HG03025 (cell line): ENCODE measurements around the gene GRXCR2.
A peak's percentile ranks its signal among the peaks of the same experiment; 100 is the strongest.
"Not testable (repeated sequence)": the region's sequence is repeated elsewhere in the genome, so short reads cannot be mapped to it uniquely, and the experiment has no call there.

Experiments
- ATAC-seq: cut with Tn5 transposase; IDR thresholded peaks from one replicate; pipeline ENCODE4 v1.9.1; 2021; ENCODE audit warnings: mild to moderate bottlenecking, moderate library complexity; ENCODE audit not compliant: unreplicated experiment, low FRiP score

Gene GRXCR2

DNA sequence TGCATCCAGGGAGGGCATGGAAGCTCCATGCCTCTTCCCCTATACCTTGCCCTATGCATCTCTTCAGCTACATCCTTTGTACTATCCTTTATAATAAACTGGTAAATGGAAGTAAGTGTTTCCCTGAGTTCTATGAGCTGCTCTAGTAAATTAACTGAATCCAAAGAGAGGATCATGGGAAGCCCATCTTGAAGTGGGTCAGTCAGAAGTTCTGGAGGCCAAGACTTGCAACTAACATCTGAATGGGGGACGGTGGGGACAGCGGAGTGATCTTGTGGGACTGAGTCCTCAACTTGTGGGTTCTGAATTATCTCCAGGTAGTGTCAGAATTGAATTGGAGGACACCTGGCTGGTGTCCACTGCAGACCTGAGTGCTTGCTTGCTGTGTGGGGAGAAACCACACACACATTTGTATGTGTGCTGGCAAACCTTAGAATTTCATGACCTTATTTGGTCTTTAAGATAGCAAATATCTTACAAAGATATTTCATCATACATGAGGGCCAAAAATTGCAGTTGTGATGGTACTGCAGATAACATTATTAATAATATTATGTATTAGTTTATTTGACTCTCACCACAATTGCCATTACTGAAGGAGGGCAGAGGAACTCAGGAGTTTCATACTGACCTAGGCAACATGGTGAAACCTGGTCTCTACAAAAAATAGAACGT, 32.2 kb downstream of the GRXCR2 start:
- no peak for ATAC-seq

GRCh38 chr5:145838276-145838675, 34.5 kb downstream of the GRXCR2 start:
- no peak for ATAC-seq

- ATAC-seq: not testable (repeated sequence)
Measured at GRCh38 chr5:145836241-145836640, 36.6 kb downstream of the GRXCR2 start.

DNA sequence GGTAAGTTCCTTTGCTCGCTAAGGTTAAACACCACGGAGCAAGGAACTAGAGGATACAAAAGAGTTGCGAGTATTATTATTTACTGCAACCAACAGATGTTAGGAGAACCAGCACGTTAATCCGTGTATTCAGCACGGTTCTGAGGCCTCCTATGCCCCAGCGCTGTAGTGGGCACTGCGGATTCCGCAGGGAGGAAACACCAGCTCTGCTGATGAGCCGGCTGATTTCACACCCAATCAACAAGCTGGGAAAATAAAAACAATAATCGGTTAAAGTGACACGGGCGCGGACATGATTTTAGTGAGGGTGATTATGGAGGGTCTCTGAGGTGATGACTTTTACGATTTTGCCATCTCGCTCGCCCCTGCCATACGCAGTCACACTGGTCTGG, 37.0 kb downstream of the GRXCR2 start:
- no peak for ATAC-seq

GRCh38 chr5:145834917-145835847, 37.6 kb downstream of the GRXCR2 start, which contains the start of gene PRELID2:
TSS of gene PRELID2 (minus strand) at chr5:145835342. CDS start at chr5:145835251, 91 bp downstream.
- ATAC-seq: peak; percentile 74

GRCh38 chr5:145834554-145834916, 38.3 kb downstream of the GRXCR2 start:
- no peak for ATAC-seq

- ATAC-seq: no peak
Measured at GRCh38 chr5:145833631-145834200, 39.1 kb downstream of the GRXCR2 start.

DNA sequence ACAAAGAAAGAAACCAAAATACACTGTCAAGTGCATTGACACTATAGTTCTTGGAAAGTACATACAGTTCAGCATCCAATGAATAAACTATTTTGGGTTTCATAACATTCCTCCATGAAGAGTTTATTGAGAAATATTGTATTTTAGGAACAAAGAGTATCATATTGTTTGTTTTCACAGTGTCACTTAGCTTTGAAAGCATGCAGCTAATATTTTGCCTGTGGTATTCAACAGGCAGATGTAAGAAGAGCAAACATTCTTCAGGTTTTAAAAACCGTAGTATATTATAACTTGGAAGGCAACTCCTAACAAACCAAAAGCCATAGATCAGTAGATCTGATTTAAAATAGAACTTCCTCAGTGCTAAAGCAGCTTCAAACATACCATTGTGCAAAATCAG, 42.2 kb downstream of the GRXCR2 start:
- no peak for ATAC-seq

- no peak for ATAC-seq
Measured at GRCh38 chr5:145829708-145830361, 43.0 kb downstream of the GRXCR2 start.

DNA sequence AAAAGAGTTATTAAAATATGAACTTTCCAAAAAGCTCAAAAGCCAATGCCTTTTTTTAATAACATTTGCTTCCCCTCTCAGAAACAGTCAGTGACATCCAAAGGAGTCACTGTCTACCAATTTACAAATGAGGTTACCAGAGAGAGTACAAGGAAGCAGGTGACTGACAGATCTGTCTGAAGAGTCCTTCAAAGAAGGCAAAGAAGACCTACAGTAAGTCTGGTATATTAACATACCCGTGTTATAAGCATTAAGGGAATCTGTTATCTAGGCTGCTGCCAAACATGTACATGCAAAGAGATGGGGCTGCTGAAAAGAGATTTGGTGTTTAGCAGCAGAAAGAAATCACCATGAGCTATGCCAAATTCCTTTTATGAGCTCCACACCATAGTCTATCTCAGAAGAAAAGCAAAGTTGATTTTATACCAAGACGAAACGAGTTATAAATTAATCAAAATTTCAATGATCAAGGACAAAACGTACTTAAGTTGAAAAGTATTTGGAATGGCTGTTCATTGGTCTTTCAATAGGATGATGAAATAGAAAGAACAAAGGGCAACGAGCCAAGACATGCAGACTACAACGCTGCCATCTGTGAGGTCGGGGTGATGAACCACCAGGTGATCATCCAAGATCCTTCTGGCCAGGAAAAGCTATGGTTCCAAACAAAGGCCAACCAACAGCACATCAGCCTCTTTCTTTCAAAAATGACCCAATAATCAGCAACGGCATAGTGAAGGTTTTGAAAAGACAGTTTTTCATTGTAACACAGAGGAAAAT, 45.7 kb downstream of the GRXCR2 start:
- no peak for ATAC-seq

DNA sequence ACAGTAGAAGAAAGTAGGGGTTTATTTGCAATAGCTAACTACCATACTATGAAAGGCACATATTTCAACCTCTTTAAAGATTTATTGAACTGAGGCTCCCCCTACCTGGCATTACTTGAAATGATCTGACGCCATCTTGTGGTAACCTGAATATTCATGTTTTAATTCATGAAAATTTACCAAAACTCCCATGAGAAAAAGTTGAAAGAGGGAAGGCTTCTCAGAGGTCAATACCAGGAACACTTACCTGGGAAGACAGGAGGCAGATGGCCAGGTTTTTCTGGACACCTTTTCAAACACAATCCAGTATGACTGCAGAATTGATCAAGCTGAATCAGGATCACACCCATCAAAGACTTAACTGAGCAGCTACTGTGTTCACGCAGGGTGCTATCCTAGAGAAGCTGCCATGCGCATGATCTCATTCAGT, 47.0 kb downstream of the GRXCR2 start:
- peak; percentile 76 for ATAC-seq

DNA sequence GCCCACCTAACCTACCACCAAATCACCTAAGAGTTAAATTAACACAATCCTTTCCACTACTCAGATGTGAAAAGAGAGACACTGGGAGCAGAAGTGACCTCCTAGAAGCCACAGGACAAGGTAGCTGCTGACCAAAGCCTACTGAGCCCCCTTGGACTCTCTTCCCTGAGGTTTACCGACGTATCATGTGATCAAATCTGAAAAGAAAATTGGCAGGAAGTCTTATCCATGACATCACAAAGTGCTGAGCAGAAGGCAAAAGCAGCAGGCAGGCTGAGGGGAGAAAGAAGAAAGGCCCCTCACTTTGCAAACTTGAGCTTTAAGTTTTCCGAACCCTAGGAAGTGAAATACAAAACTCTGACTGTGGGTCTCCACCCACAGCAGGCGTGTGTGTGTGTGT, 48.8 kb downstream of the GRXCR2 start:
- no peak for ATAC-seq

GRCh38 chr5:145818604-145819003, 54.2 kb downstream of the GRXCR2 start:
- no peak for ATAC-seq

- no peak for ATAC-seq
Measured at GRCh38 chr5:145812877-145813276, 59.9 kb downstream of the GRXCR2 start.

DNA sequence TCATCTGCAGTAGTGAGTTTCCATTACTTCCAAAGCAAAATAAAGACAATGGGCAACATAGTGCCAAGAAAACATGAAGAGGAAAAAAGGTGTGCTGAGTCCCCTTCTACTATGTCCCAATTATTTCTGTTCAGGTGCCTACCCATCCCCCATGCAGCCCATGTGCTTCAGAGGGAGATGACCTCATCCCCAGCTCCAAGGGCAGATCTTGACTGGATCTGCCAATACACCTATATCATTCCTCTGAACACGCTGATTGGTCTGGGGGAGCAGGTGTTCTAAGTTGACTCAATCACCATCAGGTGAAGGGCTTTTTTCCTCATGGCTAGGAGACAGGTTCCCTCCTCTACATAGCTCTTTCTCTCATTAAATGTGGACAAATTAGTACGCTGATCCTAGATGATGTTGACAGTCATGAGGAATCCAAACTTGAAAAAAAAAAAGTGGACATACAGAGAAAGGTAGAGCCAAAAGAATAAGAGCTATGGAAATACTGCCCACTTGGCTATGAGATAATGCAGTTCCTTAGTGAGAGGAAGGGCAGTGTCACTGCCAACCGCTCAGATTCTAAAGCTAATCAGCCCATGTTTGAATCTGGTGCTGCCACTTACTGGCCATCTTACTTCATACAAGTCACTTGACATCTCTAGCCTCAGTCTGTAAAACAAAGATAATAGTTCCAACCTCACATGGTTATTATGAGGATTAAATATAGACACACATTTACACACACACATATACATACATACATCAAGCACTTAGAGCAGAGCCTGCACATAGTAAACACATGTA, 60.8 kb downstream of the GRXCR2 start:
- no peak for ATAC-seq
